Measurements from ENCODE around the gene CRACR2A.

DNA sequence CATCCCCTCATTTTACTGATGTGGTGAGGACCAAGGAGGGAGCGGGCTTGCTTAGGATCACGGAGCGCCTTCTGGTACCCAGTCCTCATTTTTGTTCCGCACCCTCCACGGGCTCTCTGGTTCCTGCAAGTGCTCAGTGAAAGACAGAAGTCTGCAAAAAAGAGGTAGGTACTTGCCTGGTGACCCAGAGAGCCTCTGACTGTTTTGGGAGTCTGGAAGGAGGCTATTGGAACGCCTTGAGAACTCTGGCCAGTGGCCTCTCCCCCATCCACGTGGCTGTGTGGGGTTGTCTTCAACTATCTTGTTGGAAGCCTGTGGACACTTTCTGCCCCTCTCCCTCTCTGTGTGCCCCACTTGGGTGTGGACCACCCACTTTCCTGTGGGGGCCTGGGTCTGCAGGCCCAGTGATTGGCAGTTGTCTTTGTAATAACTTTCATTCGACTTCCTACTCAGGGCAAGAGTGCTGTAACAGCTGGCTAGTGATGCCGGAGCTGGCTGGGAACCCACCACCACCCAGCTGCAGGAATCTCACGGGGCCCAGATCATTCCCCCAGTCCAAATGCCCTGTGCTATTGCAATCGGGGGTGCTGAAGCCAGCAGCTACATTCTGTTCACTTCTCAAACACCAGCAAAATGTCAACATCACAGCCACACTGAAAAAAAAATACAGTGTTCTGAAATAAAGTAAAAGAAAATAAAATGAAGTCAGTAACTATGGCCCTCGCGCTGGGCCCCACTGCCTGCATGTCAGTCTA, 139.1 kb downstream of the CRACR2A start:
- TF ChIP-seq, protein P1, sequence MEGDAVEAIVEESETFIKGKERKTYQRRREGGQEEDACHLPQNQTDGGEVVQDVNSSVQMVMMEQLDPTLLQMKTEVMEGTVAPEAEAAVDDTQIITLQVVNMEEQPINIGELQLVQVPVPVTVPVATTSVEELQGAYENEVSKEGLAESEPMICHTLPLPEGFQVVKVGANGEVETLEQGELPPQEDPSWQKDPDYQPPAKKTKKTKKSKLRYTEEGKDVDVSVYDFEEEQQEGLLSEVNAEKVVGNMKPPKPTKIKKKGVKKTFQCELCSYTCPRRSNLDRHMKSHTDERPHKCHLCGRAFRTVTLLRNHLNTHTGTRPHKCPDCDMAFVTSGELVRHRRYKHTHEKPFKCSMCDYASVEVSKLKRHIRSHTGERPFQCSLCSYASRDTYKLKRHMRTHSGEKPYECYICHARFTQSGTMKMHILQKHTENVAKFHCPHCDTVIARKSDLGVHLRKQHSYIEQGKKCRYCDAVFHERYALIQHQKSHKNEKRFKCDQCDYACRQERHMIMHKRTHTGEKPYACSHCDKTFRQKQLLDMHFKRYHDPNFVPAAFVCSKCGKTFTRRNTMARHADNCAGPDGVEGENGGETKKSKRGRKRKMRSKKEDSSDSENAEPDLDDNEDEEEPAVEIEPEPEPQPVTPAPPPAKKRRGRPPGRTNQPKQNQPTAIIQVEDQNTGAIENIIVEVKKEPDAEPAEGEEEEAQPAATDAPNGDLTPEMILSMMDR (IDR thresholded peaks at IDR 0.05) = no peak
- no peak for TF ChIP-seq POLR2A (IDR thresholded peaks at IDR 0.05)
